Uterus (tissue), 4 donors: Measurements from ENCODE around the gene ST8SIA2. TPM values are rescaled to one million over a fixed set of nuclear protein-coding genes. Genes with fewer than 3 reads are reported as not detected.

Experiments
- DNase-seq, 2 donors: peaks; one replicate each; pipeline ENCODE4 v3.0.0-alpha.2; 2019 to 2020
- H3K27ac ChIP-seq, 2 donors: fragments of 200-600 bp; sonication (generic); 1 replicate in 1 of 2; 2 replicates in 1 of 2; pipeline ENCODE4 v1.5.1; 2016 to 2018
- H3K27me3 ChIP-seq, 2 donors: fragments of 200-600 bp; sonication (generic); one replicate each; pipeline ENCODE4 v1.5.1; 2018 to 2019; ENCODE audit warnings: control low read depth in 1 of 2
- H3K36me3 ChIP-seq, 2 donors: fragments of 200-600 bp; sonication (generic); one replicate each; pipeline ENCODE4 v1.5.1; 2019; ENCODE audit warnings: control low read depth in 1 of 2
- H3K4me1 ChIP-seq, 2 donors: fragments of 200-600 bp; sonication (generic); one replicate each; pipeline ENCODE4 v1.5.1; 2018 to 2019; ENCODE audit warnings: control low read depth in 1 of 2
- H3K4me3 ChIP-seq, 2 donors: fragments of 200-600 bp; sonication (generic); 1 replicate in 1 of 2; 2 replicates in 1 of 2; pipeline ENCODE4 v1.5.1; 2018 to 2019; ENCODE audit warnings: mild to moderate bottlenecking in 1 of 2
- H3K9me3 ChIP-seq, 2 donors: fragments of 200-600 bp; sonication (generic); one replicate each; pipeline ENCODE4 v1.5.1; 2019; ENCODE audit warnings: control low read depth in 1 of 2
- CTCF ChIP-seq, 4 experiments: fragments of 200-600 bp in 2 of 4; fragments of 450-650 bp in 2 of 4; sonication (generic) in 2 of 4; IDR thresholded peaks; one replicate each; pipeline ENCODE4 v1.5.1; 2016 to 2019; ENCODE audit warnings: antibody characterized with exemption in 4 of 4, mild to moderate bottlenecking in 2 of 4, moderate library complexity in 1 of 4
- POLR2A ChIP-seq, 2 donors: fragments of 450-650 bp; IDR thresholded peaks; one replicate each; pipeline ENCODE4 v1.6.1; 2016; ENCODE audit warnings: antibody characterized with exemption in 2 of 2, mild to moderate bottlenecking in 1 of 2, moderate library complexity in 1 of 2
- intact Hi-C: fragments of 100-400 bp; cut with DNase I; formaldehyde crosslinking; loops from one replicate; pipeline ENCODE4 v1.15.1; 2023; ENCODE audit warnings: low total_unique reads
- total RNA-seq, 4 donors: library from RNA; depleted of rRNA in 3 of 4; stranded (reverse); fragments of >200 nt in 3 of 4; gene quantifications; one replicate each; pipeline versions ENCODE4 v1.1.0 to v1.2.4, GENCODE V29; 2014 to 2023
- donor health status: DM: yes; HTN: yes; CAD: no.

The ST8SIA2 gene
- total RNA-seq, 4 donors from 2014 or later = 4.1 TPM; not detected in 3

GRCh38 chr15:92405942-92406341 is 12.3 kb downstream of the ST8SIA2 start:
- Histone ChIP-seq H3K4me3 (no peak overlapping the region), H3K27me3 (no peaks in the 10 kb centered on the region), H3K27ac (no peak overlapping the region), H3K4me1 (no peaks in the 10 kb centered on the region), H3K9me3 (no peaks in the 10 kb centered on the region), H3K36me3 (no peaks in the 10 kb centered on the region)
- intact Hi-C loops = no loop called here
- TF ChIP-seq CTCF (IDR thresholded peaks at IDR 0.05) (no peak), POLR2A (IDR thresholded peaks at IDR 0.05) (no peak)
- no peak for DNase-seq

- no peak for TF ChIP-seq POLR2A (IDR thresholded peaks at IDR 0.05)
- no peak for TF ChIP-seq CTCF (IDR thresholded peaks at IDR 0.05)
- Histone ChIP-seq H3K36me3 (no peaks in the 10 kb centered on the region), H3K27ac (no peak overlapping the region), H3K9me3 (no peaks in the 10 kb centered on the region), H3K27me3 (no peaks in the 10 kb centered on the region), H3K4me1 (no peaks in the 10 kb centered on the region), H3K4me3 (no peak overlapping the region)
- intact Hi-C loops = no loop called here
- no peak for DNase-seq
Measured at GRCh38 chr15:92407321-92407720, 13.6 kb downstream of the ST8SIA2 start.

GRCh38 chr15:92407916-92408315 is 14.2 kb downstream of the ST8SIA2 start:
- Histone ChIP-seq H3K27me3 (no peaks in the 10 kb centered on the region), H3K27ac (no peak overlapping the region), H3K9me3 (no peaks in the 10 kb centered on the region), H3K4me3 (no peak overlapping the region), H3K4me1 (no peaks in the 10 kb centered on the region), H3K36me3 (no peaks in the 10 kb centered on the region)
- intact Hi-C loops = no loop called here
- TF ChIP-seq CTCF (IDR thresholded peaks at IDR 0.05) (no peak), POLR2A (IDR thresholded peaks at IDR 0.05) (no peak)
- DNase-seq = no peak

- no peak for DNase-seq
Measured at GRCh38 chr15:92409006-92409405, 15.3 kb downstream of the ST8SIA2 start.

GRCh38 chr15:92409521-92409920 is 15.8 kb downstream of the ST8SIA2 start:
- intact Hi-C loops = no loop called here
- H3K9me3 ChIP-seq = no peaks in the 10 kb centered on the region
- DNase-seq = no peak
- no peak overlapping the region for H3K4me3 ChIP-seq
- H3K27me3 ChIP-seq = no peaks in the 10 kb centered on the region
- TF ChIP-seq POLR2A (IDR thresholded peaks at IDR 0.05) = no peak
- TF ChIP-seq CTCF (IDR thresholded peaks at IDR 0.05) = no peak
- H3K36me3 ChIP-seq = no peaks in the 10 kb centered on the region
- no peak overlapping the region for H3K27ac ChIP-seq
- H3K4me1 ChIP-seq = no peaks in the 10 kb centered on the region

More at GRCh38 chr15:92409006-92409405, 15.3 kb downstream of the ST8SIA2 start:
- Histone ChIP-seq H3K27ac (no peak overlapping the region), H3K36me3 (no peaks in the 10 kb centered on the region), H3K9me3 (no peaks in the 10 kb centered on the region), H3K27me3 (no peaks in the 10 kb centered on the region), H3K4me1 (no peaks in the 10 kb centered on the region), H3K4me3 (no peak overlapping the region)
- TF ChIP-seq CTCF (IDR thresholded peaks at IDR 0.05) (no peak), POLR2A (IDR thresholded peaks at IDR 0.05) (no peak)
- intact Hi-C loops = no loop called here
